GM08714 (cell line): ENCODE measurements around the gene ID2.

ENCODE experiments used
- H3K4me3 ChIP-seq: fragments of 200-500 bp; sonication (Bioruptor generic); 2 replicates; pipeline ENCODE4 v1.5.1; 2014; ENCODE audit warnings: mild to moderate bottlenecking, low read length, inconsistent platforms
- ZNF274 ChIP-seq: IDR thresholded peaks from 2 replicates; pipeline ENCODE4 v1.6.1; 2012; ENCODE audit warnings: mild to moderate bottlenecking, low read depth, low read length

ID2 gene, protein sequence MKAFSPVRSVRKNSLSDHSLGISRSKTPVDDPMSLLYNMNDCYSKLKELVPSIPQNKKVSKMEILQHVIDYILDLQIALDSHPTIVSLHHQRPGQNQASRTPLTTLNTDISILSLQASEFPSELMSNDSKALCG

DNA sequence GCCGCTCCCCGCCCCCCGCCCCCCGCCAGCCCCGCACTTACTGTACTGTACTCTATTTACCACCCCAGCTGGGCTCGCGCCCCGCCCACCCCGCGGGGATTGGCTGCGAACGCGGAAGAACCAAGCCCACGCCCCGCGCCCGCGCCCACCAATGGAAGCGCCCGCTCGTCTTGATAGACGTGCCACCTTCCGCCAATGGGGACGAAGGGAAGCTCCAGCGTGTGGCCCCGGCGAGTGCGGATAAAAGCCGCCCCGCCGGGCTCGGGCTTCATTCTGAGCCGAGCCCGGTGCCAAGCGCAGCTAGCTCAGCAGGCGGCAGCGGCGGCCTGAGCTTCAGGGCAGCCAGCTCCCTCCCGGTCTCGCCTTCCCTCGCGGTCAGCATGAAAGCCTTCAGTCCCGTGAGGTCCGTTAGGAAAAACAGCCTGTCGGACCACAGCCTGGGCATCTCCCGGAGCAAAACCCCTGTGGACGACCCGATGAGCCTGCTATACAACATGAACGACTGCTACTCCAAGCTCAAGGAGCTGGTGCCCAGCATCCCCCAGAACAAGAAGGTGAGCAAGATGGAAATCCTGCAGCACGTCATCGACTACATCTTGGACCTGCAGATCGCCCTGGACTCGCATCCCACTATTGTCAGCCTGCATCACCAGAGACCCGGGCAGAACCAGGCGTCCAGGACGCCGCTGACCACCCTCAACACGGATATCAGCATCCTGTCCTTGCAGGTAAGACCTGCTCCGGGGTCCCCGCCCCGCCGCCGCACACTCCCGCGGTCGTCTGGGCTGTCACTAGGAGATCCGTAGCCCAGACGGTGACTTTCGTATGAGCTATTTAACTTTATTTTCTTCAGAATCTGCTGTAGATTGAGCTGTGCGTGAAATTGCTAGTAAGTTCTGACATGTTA is at the start of gene ID2:
TSS of gene ID2 (plus strand) at position 271 of the 907 bp plus-strand sequence. CDS start at position 381, 110 bp downstream.
- no peak for TF ChIP-seq ZNF274
- peak within 1 kb of the TSS; percentile 97 for H3K4me3 ChIP-seq

DNA sequence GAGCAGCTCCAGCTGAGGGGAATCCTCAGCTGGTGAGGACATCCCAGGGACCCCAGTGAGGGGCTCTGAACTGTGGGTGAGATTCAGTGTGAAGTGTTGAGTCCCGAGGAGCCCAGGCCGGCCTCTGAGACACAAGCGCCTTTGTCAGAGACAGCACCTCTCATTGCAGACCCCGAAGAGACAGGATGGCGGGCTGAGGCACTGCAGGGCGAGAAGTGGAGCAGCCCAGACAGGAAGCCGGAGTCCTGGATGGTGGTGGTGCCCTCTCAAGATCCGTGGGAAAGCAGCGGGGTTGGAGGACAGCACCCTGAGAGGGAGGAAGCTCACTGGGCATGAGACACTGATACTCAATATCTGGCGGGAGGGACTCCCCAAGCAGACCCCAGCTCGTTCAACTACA is 49.1 kb upstream of the ID2 start:
- TF ChIP-seq ZNF274: no peak
- H3K4me3 ChIP-seq: no peak overlapping the region

DNA sequence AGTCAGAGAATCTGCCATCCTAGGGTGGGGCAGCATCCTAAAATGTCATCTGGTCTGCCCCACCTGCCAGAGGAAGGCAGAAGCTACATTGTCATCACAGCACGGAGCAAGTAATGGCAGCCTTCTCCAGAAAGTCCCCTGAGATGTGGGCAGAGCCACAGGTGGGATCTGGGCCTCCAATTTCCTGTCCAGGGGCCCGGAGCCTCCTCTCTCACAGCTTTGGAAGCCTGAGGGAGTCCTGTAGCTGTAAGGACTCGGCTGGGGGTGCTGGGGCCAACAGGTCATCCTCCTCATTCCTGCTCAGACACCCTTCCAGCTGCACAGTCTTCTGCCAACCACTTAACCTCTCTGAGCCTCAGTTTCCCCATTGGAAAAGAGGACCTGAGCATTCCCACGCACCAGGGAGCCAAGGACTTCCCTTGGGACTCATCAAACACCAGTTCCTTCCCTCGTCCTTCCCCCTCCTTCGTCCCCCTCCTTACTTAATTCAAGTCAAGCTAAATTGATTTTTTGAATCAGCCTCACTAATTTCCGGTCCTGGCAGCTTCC is 48.6 kb upstream of the ID2 start:
- H3K4me3 ChIP-seq: no peak overlapping the region
- TF ChIP-seq ZNF274: no peak

DNA sequence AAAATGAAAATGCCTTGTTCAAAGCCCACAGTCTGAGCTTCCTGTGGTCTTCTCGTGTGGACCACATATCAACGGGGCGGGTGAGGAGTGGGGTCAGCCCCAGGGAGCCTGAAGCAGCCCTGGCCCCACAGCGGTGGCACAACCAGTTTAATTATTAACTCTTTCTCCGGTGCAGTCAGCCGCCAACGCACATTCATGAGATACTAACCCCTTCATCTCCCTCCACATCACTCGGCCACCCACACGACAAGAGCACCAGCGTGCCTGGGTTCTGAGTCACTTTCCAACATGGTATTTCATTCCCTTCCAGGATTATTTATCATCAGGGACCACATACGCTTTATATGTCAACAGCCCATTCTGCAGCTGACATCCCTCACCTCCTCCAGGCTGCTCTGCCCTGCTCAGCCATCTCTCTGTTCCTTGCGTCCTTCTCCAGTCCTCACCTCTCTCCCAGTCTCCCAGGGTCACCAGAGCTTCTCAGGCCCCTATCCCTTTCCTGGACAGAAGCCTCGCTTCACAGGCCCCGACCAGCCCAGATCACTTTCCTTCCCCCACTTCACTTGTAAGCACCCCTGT is 48.0 kb upstream of the ID2 start:
- H3K4me3 ChIP-seq: no peak overlapping the region
- no peak for TF ChIP-seq ZNF274

DNA sequence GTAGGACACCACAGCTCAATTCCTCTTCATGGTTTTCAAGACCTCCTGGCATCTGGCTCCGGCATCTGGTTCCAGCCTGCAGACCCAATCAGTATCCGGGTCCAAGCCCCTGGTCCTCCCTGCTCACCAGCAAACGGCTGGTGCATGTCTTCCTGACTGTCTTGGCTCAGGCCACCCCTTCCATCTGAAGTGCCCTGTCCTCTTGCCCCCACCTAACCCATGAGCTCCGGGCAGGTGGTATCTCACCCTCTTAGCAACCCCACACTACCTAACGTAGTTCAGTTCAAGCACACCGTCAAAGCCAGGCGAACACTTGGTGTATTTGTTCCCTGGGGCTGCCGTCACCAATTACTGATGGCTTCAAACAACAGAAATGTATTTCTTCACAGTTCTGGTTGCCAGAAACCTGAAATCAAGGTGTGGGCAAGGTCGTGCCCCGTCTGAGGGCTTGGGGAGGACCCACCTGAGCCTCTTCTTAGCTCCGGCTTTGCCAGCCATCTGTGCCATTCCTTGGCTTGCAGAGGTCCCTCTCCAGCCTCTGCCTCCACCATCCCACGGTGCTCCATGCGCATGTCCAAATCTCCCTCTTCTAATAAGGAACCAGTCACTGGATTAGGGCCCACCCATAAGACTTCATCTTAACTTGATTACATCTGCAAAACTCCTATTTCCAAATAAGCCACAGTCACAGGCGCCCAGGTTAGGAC is 47.2 kb upstream of the ID2 start:
- no peak overlapping the region for H3K4me3 ChIP-seq
- no peak for TF ChIP-seq ZNF274

DNA sequence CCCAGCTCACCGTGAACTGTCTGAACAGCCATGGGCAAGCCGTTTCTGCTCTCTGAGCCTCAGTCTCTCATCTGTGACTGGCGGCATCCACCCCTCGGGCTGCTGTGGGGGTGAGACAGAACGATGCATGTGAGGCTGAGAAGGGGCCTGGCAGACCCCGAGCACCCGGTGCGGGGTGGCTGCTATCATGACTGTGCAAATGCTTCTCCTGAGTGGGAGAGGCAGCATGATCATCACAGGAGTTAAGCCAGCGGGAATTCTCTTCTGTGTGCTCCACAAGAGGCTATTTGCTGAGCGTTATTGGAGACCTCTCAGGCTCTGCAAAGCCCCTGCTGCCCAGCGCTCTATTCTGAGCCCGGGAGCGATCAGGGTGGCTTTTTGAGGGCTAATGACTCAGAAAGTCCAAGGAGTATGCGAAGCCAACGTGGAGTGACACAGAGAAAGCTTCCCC is 45.8 kb upstream of the ID2 start:
- no peak for TF ChIP-seq ZNF274
- no peak overlapping the region for H3K4me3 ChIP-seq

DNA sequence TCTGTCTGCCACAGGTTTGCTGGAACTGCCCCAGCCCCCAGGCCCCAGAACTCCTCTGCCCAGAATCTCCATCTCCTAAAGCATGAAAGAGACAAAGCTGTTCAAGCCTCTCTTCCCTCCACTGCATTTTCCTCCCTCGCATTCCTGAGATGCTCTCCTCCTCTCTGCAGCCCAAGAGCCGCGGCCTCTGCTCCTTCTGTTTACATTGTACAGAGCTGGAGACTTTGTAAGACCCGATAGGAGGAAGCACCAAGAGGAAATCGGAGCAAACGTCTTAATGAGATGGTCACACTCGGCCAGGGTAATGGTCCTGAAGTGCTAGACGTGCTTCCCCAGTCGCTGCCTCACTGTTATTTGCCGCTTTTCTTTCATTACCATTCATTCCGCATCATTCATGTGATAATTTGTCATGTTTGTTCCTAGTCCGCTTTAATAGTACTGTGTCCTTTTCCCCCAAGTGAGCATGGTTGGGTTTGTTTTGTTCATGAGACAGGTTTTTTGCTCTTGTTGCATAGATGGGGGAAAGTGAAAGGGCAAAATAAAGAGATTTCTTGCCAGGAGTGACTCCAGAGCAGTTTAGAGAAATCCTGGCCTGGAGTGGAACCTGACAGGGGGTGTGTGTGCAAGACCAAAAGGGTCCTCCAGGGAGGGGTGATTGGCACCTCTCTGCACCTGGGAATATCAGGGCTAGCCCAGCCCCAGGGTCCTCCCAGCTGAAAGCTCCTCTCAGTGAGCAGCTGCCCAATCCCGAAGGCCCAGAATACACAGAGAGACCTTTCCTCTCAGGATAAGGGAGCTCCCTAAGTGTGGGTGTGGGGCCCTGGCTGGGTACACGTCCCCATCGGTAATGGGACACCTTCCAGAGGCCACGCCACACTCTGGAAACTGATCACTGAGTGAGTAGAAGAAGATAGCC is 44.9 kb upstream of the ID2 start:
- H3K4me3 ChIP-seq: no peak overlapping the region

DNA sequence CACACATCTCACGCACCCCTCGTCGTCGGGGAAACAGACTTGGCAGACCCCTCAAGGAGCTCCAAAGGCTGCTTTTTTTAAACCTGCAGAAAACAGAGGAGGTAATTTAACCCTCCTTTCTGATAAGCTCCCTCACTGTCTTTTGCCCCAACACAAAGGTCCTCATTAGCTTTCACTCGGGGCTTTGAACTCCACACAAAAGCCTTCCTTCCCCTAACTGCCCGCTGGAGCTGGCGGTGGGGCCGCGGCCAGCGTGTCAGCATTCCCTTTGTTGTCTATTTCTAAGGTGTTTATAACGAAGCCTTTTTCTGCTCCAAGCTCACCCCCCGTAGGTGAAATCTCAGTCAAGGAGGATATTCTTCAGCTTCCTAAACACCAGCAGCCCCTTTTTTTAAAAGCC is 43.5 kb upstream of the ID2 start:
- TF ChIP-seq ZNF274: no peak
- no peak overlapping the region for H3K4me3 ChIP-seq

More for the DNA sequence above, 44.9 kb upstream of the ID2 start:
- TF ChIP-seq ZNF274: no peak

DNA sequence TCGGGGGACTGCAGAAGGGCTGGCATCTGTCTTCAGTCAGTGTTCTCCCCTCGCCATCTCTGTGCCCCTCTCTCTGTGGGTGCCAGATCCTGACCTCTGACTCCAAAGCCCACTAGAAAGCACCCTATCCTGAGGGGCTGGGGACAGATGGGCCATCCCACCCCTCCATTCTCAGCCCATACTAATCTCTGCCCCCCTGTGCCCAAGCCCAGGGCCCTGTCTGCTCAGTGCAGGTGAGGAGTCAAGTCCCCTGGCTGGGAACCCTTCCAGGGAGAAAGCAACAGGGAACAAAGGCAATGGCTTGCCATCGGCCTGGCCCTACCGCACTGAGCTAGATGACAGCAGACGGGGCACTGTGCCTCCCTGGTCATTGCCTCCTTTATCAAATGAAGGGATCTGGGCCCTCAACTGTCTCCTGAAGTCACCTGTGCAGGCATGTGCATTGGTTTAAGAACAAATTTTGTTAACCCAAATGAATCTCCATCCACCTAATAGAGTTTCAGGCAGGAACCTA is 42.7 kb upstream of the ID2 start:
- no peak for TF ChIP-seq ZNF274
- H3K4me3 ChIP-seq: no peak overlapping the region

DNA sequence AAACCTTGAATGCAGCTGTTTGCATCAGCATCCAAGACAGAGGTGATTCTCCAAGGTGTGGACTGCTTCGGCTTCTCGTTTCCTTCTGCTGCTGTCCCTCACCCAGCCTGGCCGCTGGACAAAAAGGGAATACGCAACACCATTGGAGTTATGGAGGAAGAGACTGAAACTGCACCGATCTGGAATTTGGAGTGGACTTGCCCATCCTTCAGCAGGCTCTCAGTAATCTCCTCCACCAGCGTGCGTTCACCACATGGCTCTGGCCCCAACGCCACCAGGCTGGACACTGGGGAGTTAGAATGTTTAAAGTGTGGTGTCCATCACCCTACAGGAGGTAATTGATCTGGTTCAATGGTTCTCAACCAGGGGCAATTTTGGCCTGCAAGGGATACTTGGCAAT is 41.4 kb upstream of the ID2 start:
- TF ChIP-seq ZNF274: no peak
- H3K4me3 ChIP-seq: no peak overlapping the region

DNA sequence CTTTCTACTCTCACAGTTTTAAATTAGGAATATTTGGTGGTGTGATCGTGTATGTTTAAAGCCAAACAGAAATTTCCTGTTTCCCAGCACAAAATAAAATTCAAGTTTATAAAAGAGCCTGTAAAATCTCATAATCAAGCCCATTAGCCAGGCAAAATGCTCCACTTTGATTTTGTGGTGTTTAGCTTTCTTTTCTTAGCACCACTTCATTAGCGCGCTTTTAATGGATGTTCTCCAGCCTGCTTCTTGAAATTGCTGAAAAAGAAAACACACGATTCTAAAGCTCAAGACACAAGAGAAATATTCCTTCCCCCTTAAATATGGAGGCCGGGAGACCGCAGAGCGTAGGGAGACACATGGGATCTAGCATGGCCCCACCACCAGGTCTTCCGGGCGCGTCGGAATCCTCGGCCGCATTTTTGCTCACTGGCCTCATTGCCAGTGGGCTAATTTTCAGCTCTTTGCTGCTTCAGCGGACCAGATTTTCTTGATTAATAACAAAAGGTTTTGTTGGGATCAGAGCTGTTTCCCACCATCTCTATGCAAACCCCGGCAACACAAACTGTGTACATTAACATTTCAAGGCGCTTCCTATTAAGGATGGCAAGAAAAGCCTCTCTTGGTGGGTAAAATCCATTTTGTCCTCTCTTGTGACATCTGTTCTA is 40.4 kb upstream of the ID2 start:
- TF ChIP-seq ZNF274: no peak

DNA sequence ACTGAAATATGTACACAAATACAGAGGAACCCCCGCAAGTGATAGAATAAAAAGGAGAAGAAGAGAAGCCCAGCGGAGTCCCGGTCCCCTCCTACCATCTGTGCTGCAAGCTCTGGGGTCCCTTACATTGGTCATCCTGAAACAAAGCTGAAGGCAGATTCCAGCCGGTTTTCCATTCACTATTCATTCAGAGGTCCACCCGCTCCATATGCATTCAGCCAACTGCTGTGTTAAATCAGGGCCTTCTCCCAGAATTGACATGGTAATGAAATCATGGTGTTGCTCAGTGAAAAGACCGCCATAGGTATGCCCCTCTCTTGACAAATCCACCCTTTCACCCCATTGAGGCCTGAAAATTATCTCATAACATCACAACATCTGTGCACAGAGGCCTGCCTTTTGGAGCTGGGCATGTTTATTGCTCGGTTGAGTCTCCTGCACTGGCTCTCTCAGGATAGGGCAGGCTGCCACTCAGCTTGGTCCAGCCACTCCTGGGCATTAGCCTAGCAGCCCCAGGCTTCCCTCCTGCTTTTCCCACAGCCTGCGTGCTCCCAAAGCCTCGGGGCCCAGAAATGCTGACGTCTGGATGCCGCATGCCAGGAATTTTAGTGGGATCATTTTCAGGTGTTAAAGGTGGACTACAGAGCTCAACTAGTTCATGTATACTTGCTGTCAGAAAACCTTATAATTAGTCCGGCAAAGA is 39.3 kb upstream of the ID2 start:
- TF ChIP-seq ZNF274: no peak
- no peak overlapping the region for H3K4me3 ChIP-seq

More for the DNA sequence above, 40.4 kb upstream of the ID2 start:
- H3K4me3 ChIP-seq: no peak overlapping the region
